ENCODE results near the gene AUTS2. TPM values are rescaled to one million over a fixed set of nuclear protein-coding genes. Genes with fewer than 3 reads are reported as not detected.
"Not testable (repeated sequence)": the region's sequence is repeated elsewhere in the genome, so short reads cannot be mapped to it uniquely, and the experiment has no call there.

The AUTS2 gene
- total RNA-seq, 1 donor from 2014 or later, result 0.20 TPM

- DNase-seq (ENCODE audit: low read depth, low spot score), result no peak
These were observed 1187.8 kb downstream of the AUTS2 start for GRCh38 chr7:70786076-70786475.

- DNase-seq (ENCODE audit: low read depth, low spot score), result no peak
These were observed 1189.0 kb downstream of the AUTS2 start for GRCh38 chr7:70787286-70787685.

- no peak for DNase-seq (ENCODE audit: low read depth, low spot score)
These were observed 1189.5 kb downstream of the AUTS2 start for GRCh38 chr7:70787771-70788170.

- DNase-seq (ENCODE audit: low read depth, low spot score), result no peak
These were observed 1190.0 kb downstream of the AUTS2 start for GRCh38 chr7:70788276-70788675.

- no peak for DNase-seq (ENCODE audit: low read depth, low spot score)
These were observed 1191.4 kb downstream of the AUTS2 start for GRCh38 chr7:70789481-70790214.

GRCh38 chr7:70790215-70791073, 1192.2 kb downstream of the AUTS2 start:
- DNase-seq (ENCODE audit: low read depth, low spot score), result no peak

DNA sequence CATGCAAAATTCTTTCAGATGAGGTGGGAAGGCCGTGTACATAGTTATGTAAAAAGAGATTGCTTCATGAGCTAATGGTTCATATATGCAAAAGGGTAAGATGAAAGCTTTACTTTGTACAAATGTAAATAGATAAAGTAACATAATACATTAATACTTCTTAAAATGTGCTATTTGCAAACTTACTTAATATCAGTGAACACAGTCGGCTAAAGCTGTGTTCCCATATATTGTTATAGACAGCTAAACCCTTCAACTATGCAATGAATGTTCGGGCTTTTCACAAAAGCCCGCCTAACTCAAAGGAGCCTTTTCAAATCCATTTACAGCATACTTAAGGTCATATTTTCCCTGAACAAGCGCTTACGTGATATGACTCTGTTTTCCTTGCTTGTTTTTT, 1193.1 kb downstream of the AUTS2 start:
- no peak for DNase-seq (ENCODE audit: low read depth, low spot score)

- DNase-seq (ENCODE audit: low read depth, low spot score), result no peak
These were observed 1194.8 kb downstream of the AUTS2 start for GRCh38 chr7:70793060-70793459.

GRCh38 chr7:70793821-70794220, 1195.5 kb downstream of the AUTS2 start:
- DNase-seq (ENCODE audit: low read depth, low spot score), result no peak

DNA sequence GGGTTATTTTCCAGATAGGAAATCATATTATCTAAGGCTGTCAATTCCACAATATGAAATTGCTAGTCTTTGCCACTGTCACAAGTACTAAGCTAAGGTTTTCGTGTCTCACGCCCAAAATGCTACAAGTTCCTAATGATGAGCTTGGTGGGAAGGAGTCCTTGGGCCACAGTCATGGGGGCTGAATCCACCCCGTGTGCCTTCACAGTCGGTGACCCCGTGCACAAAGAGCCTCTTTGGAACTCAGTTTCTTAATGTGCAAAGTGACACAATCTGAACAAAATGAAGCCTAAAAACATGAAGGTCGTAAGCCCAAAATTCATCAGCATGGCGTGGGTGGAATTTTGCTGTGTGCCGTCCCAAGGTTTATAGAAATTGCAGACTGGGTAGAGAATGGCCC, 1196.7 kb downstream of the AUTS2 start:
- DNase-seq (ENCODE audit: low read depth, low spot score), result no peak

GRCh38 chr7:70795948-70796347, 1197.7 kb downstream of the AUTS2 start:
- DNase-seq (ENCODE audit: low read depth, low spot score), result no peak

DNA sequence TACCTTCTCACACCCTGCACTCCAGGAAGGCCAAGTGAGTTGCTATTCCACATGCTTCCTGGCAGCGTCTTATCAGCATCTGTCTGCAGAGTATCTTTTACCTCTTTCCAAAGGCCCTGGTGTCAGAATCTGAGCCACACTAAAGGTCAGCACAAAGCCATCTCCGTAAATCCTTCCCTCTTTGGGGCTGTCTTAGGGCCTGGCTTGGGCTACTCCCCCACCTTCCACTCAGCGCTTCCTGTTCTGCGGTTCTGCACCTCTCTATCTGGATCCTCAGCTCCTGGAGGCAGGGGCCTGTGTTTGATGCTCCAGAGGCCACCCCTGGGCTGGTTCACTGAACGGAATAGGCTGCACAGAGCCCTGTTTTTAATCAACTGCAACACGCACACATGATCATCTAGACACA, 1198.8 kb downstream of the AUTS2 start:
- no peak for DNase-seq (ENCODE audit: low read depth, low spot score)

DNA sequence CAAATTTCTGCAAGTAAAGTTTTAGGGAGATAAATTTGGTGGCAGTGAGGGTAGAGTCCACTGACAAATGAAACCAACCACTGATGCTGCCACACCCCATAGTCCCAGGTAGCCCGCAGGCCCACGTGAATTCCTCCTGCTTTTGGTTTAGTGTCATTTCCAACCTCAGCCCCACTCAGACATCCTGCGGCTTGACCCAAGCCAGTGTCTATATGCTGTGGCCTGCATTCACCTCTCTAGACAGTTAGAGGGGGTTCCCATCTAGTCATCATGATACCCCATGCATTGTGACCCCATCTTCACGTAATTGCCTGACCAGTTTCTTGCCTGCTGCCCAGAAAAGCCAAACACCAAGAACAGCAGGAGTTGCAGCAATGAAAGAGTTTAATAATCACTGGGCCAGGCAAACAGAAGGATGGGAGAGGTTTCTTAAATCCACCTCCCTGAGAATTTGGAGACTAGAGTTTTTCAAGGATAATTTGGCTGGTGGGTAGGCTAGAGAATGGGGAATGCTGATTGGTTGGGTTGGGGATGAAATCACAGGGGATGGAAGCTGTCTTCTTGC, 1201.6 kb downstream of the AUTS2 start:
- no peak for DNase-seq (ENCODE audit: low read depth, low spot score)

DNA sequence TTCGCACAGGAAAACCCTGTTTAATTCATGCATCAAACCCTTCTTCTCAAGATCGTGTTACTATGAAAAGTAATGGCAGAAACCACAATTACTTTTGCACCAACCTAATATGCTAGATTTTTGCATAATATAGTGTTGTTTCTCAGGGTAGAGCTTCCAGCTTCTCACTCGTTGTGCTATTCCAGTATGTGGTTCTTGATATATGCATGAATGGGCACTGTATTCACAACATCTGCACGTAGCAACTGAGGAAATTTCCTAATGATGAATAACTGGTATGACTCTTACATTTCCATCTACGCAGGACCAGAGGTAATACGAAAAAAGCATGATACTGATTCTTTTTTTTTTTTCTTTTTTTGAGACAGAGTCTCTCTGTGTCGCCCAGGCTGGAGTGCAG, 1207.1 kb downstream of the AUTS2 start:
- no peak for DNase-seq (ENCODE audit: low read depth, low spot score)

DNA sequence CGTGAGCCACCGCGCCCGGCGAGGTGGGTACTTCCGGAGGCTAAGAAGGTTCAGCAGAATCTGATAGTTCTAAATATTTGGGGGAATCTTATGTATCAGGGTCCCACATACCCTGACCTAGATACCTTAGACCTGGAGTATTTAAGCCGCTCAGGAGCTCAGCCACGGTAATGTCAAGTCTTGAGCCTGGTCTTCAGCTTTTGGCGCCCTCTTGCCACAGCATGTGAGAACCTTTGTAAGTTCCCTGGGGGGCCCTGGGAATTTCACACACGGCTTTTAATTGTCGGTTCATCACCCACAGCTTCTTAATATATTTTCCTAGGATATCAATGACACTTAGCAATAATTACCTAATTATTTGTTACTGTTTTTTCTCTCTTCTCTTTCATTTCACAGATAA, 1209.4 kb downstream of the AUTS2 start:
- no peak for DNase-seq (ENCODE audit: low read depth, low spot score)

GRCh38 chr7:70808876-70809275, 1210.6 kb downstream of the AUTS2 start:
- DNase-seq (ENCODE audit: low read depth, low spot score), result no peak

- DNase-seq (ENCODE audit: low read depth, low spot score), result no peak
These were observed 1212.4 kb downstream of the AUTS2 start for GRCh38 chr7:70810558-70811139.

DNA sequence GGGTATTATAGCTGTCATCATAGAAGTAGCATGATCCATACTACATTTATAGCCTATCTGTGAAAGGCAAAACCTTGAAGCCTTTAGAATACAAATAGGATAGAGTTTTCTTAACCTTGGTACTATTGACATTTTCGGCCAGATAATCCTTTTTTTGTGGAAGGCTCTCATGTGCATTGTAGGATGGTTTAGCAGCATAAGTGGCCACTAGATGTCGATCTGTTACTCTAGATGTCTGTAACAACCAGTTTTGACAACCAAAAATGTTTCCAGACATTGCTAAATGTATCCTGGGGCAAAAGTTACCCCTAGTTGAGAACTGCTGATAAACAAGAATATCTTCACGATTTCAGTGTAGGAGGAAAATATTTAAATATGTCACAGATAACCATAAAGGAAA, 1214.2 kb downstream of the AUTS2 start:
- DNase-seq (ENCODE audit: low read depth, low spot score), result no peak

DNA sequence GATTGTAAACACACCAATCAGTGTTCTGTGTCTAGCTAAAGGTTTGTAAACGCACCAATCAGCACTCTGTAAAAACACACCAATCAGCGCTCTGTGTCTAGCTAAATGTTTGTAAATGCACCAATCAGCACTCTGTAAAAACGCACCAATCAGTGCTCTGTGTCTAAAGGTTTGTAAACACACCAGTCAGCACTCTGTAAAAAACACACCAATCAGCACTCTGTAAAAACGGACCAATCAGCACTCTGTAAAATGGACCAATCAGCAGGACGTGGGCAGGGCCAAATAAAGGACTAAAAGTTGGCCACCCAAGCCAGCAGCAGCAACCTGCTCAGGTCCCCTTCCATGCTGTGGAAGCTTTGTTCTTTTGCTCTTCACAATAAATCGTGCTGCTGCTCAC, 1224.2 kb downstream of the AUTS2 start:
- not testable (repeated sequence) for DNase-seq (ENCODE audit: low read depth, low spot score)

GRCh38 chr7:70829221-70830059, 1231.2 kb downstream of the AUTS2 start:
- no peak for DNase-seq (ENCODE audit: low read depth, low spot score)

GRCh38 chr7:70830060-70830395, 1231.8 kb downstream of the AUTS2 start:
- no peak for DNase-seq (ENCODE audit: low read depth, low spot score)

Measured in pulmonary artery endothelial cell (primary cell).